Gastrocnemius medialis (tissue), 4 donors: ENCODE measurements around the gene TMEM132E.

ENCODE experiments used
- POLR2A ChIP-seq, 2 donors: fragments of 450-650 bp; IDR thresholded peaks; one replicate each; pipeline ENCODE4 v1.6.1; 2017; ENCODE audit warnings: antibody characterized with exemption in 2 of 2, mild to moderate bottlenecking in 2 of 2, moderate library complexity in 2 of 2
- TF ChIP-seq, protein P1 (sequence below), 5 experiments: fragments of 450-650 bp in 3 of 5; fragments of 200-600 bp in 2 of 5; sonication (generic) in 2 of 5; IDR thresholded peaks in 4 of 5; conservative IDR thresholded peaks in 1 of 5; 1 replicate in 4 of 5; 2 replicates in 1 of 5; pipeline ENCODE4 v1.5.1; 2016 to 2019; ENCODE audit warnings: antibody characterized with exemption in 5 of 5, mild to moderate bottlenecking in 3 of 5, moderate library complexity in 3 of 5

DNA sequence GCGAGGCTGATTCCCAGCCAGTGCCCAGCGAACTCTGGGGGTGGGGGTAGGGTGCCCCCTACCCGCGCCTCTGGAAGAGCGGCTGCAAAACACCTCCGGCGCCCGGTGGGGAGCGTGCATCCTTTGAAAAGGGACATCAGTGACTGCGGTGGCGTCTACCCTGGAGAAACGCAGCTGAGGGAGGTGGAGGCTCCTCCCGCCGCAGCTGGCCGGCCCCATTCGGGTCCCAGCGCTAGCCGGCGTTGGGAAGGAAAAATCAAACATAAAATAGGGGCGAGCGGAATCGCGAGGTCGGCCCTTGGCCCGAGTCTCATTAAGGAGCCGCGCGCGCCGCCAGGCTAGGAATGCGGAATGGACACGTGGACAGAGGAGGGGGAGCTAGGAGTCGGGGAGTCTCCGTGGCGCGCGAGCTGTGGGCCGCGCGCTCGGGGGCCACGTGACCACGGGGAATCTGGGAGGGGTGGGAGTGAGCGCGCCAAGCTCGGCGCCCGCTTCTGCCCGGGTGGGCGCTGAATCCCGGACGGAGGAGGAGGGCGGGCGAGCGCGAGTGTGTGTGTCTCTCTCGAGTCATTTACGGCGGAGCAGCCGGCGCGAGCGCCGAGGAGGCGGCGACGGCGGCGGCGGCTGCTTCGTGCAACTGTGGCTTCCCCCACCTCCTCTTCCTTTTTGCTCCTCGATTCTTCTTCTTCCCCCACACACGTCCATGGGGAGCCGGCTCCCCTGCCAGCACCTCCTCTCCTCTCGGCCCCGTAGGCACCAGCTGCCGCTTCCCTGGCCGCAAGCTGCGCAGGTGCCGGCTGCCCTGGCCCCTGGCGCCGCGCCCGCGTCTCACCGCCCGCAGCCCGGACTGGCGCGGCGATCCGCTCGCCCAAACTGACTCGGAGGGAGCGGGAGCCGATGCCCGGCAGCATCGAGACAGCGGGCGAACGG is at the start of gene TMEM132E:
- TF ChIP-seq, protein P1, sequence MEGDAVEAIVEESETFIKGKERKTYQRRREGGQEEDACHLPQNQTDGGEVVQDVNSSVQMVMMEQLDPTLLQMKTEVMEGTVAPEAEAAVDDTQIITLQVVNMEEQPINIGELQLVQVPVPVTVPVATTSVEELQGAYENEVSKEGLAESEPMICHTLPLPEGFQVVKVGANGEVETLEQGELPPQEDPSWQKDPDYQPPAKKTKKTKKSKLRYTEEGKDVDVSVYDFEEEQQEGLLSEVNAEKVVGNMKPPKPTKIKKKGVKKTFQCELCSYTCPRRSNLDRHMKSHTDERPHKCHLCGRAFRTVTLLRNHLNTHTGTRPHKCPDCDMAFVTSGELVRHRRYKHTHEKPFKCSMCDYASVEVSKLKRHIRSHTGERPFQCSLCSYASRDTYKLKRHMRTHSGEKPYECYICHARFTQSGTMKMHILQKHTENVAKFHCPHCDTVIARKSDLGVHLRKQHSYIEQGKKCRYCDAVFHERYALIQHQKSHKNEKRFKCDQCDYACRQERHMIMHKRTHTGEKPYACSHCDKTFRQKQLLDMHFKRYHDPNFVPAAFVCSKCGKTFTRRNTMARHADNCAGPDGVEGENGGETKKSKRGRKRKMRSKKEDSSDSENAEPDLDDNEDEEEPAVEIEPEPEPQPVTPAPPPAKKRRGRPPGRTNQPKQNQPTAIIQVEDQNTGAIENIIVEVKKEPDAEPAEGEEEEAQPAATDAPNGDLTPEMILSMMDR (IDR thresholded peaks at IDR 0.05 in 4 of 5, conservative IDR thresholded peaks at IDR 0.05 in 1 of 5): no peak
- TF ChIP-seq POLR2A (IDR thresholded peaks at IDR 0.05): no peak
